Endothelial cell (in vitro differentiated cells): ENCODE results near the gene EHD1. TPM values are rescaled to one million over a fixed set of nuclear protein-coding genes. Genes with fewer than 3 reads are reported as not detected.

Source experiments
- DNase-seq: peaks from one replicate; pipeline ENCODE4 v3.0.0; 2021; ENCODE audit warnings: low spot score
- H3K27ac Mint-ChIP-seq: one replicate; pipeline ENCODE4 v1.8.0; 2021; ENCODE audit warnings: mixed read lengths, inconsistent platforms; ENCODE audit not compliant: unreplicated experiment
- H3K27me3 Mint-ChIP-seq: one replicate; pipeline ENCODE4 v1.8.0; 2021; ENCODE audit warnings: mild to moderate bottlenecking, moderate library complexity, mixed read lengths, inconsistent platforms; ENCODE audit not compliant: unreplicated experiment
- H3K36me3 Mint-ChIP-seq: one replicate; pipeline ENCODE4 v1.8.0; 2021; ENCODE audit warnings: mild to moderate bottlenecking, low read depth, mixed read lengths, inconsistent platforms; ENCODE audit not compliant: unreplicated experiment
- H3K4me1 Mint-ChIP-seq: one replicate; pipeline ENCODE4 v1.8.0; 2021; ENCODE audit warnings: mild to moderate bottlenecking, mixed read lengths, inconsistent platforms; ENCODE audit not compliant: unreplicated experiment
- H3K4me3 Mint-ChIP-seq: one replicate; pipeline ENCODE4 v1.8.0; 2021; ENCODE audit warnings: mild to moderate bottlenecking, mixed read lengths, inconsistent platforms; ENCODE audit not compliant: unreplicated experiment
- H3K9me3 Mint-ChIP-seq: one replicate; pipeline ENCODE4 v1.8.0; 2021; ENCODE audit warnings: mixed read lengths, inconsistent platforms; ENCODE audit not compliant: unreplicated experiment
- CTCF ChIP-seq: fragments of 200-600 bp; sonication (generic); IDR thresholded peaks from one replicate; pipeline ENCODE4 v1.5.0; 2021; ENCODE audit warnings: antibody characterized with exemption; ENCODE audit not compliant: unreplicated experiment
- total RNA-seq: library from RNA; stranded (reverse); fragmentation: NEBNext Ultra II Directional; extraction: Animal tissue kit (Norgen Biotek cat#: 25700); gene quantifications from one replicate; pipeline ENCODE4 v1.2.1, GENCODE V29; 2021; ENCODE audit not compliant: unreplicated experiment

Gene EHD1
- total RNA-seq, 1 donor from 2014 or later = 84.0 TPM

DNA sequence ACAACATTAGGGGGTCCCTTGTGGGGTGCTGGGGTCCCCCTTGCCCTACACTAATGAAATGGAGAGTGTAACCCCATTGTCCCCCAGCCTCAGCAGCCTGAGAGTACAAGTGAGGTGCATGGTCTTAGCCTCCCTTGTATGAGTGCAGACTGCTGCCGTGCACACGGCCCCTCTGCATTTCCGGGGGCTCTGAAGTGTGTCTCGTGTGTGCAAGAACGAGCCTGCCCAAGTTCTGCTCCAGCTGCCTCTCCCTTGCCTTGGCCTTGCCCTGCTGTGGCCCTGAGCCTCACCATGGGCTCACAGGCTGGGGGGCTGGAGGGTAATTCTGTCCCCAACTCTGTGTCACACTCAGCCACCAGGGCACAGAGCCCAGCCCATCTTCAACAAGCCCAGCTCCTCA is 5.2 kb upstream of the EHD1 start:
- Mint-ChIP-seq H3K4me1 (peaks cover 15% of the 10 kb centered on the region), H3K4me3 (no peak overlapping the region), H3K27ac (no peak overlapping the region), H3K9me3 (no peaks in the 10 kb centered on the region), H3K36me3 (no peaks in the 10 kb centered on the region), H3K27me3 (peaks cover 4% of the 10 kb centered on the region)
- TF ChIP-seq CTCF = no peak
- no peak for DNase-seq

- peaks cover 8% of the 10 kb centered on the region for H3K27me3 Mint-ChIP-seq
- DNase-seq = no peak
- H3K9me3 Mint-ChIP-seq = no peaks in the 10 kb centered on the region
- H3K36me3 Mint-ChIP-seq = peaks cover 4% of the 10 kb centered on the region
- TF ChIP-seq CTCF = no peak
- H3K27ac Mint-ChIP-seq = no peak overlapping the region
- H3K4me1 Mint-ChIP-seq = peaks cover 11% of the 10 kb centered on the region
- H3K4me3 Mint-ChIP-seq = no peak overlapping the region
Observed at GRCh38 chr11:64882243-64882642, 3.8 kb upstream of the EHD1 start.

- TF ChIP-seq CTCF = no peak
- Mint-ChIP-seq H3K27me3 (peaks cover 10% of the 10 kb centered on the region), H3K27ac (no peak overlapping the region), H3K4me3 (no peak overlapping the region), H3K9me3 (no peaks in the 10 kb centered on the region), H3K4me1 (peaks cover 18% of the 10 kb centered on the region), H3K36me3 (peaks cover 9% of the 10 kb centered on the region)
- no peak for DNase-seq
Observed at GRCh38 chr11:64881476-64881875, 3.1 kb upstream of the EHD1 start.

- Mint-ChIP-seq H3K27ac (no peak overlapping the region), H3K36me3 (peaks cover 9% of the 10 kb centered on the region), H3K4me3 (no peak overlapping the region), H3K4me1 (peaks cover 18% of the 10 kb centered on the region), H3K27me3 (peaks cover 15% of the 10 kb centered on the region), H3K9me3 (no peaks in the 10 kb centered on the region)
- no peak for DNase-seq
- TF ChIP-seq CTCF = no peak
Observed at GRCh38 chr11:64880240-64881001, 2.0 kb upstream of the EHD1 start.

- TF ChIP-seq CTCF = no peak
- peak overlapping the region; percentile 95 for H3K4me3 Mint-ChIP-seq
- peaks cover 13% of the 10 kb centered on the region for H3K27me3 Mint-ChIP-seq
- no peaks in the 10 kb centered on the region for H3K9me3 Mint-ChIP-seq
- H3K4me1 Mint-ChIP-seq = peaks cover 18% of the 10 kb centered on the region
- H3K27ac Mint-ChIP-seq = peak overlapping the region; percentile 96
- H3K36me3 Mint-ChIP-seq = peaks cover 17% of the 10 kb centered on the region
- no peak for DNase-seq
Observed at GRCh38 chr11:64879244-64879900, 951 bp upstream of the EHD1 start.
